K562 (cell line): ENCODE measurements around the gene JPH3. TPM values are rescaled to one million over a fixed set of nuclear protein-coding genes. Genes with fewer than 3 reads are reported as not detected.

Source experiments
- MYNN ChIP-seq, 2 experiments: sonication (generic); formaldehyde crosslinking in 1 of 2; IDR thresholded peaks; 2 replicates each; pipeline versions ENCODE4 v1.5.0 to v1.6.1; 2016 to 2020; ENCODE audit warnings: antibody characterized with exemption in 1 of 2, missing genetic modification reagents in 1 of 2
- POU5F1 ChIP-seq: fragments of 150-350 bp; IDR thresholded peaks from 2 replicates; pipeline ENCODE4 v1.6.1; 2014; ENCODE audit warnings: borderline replicate concordance, low read length, low read depth, mild to moderate bottlenecking; ENCODE audit not compliant: partially characterized antibody
- polyA plus RNA-seq, 8 experiments: library from polyadenylated mRNA; depleted of rRNA in 4 of 8; stranded (reverse) in 5 of 8; unstranded in 3 of 8; fragments of >200 nt; fragmentation: Nextera tagmentation in 2 of 8; fragmentation: Illumina TruSeq in 1 of 8; extraction: Ambion mirVana in 2 of 8; extraction: Trizol in 1 of 8; gene quantifications; 2 replicates each; pipeline versions ENCODE4 v1.2.1 to v1.2.3, GENCODE V29; 2011 to 2014; ENCODE audit warnings: inconsistent platforms in 1 of 8, missing spikeins in 1 of 8
- total RNA-seq, 7 experiments: library from RNA; depleted of rRNA in 6 of 7; stranded (reverse); fragments of >200 nt in 6 of 7; fragmentation: Illumina TruSeq in 2 of 7; extraction: Trizol in 2 of 7; gene quantifications; 2 replicates each; pipeline versions ENCODE4 v1.2.1 to v1.2.3, GENCODE V29; 2011 to 2021; ENCODE audit warnings: low replicate concordance in 1 of 7
- TF ChIP-seq, protein P1 (sequence below): fragments of 200-600 bp; sonication (generic); IDR thresholded peaks from one replicate; pipeline ENCODE4 v1.6.1; 2012; ENCODE audit warnings: mild to moderate bottlenecking, low read depth, low read length, inconsistent platforms
- TF ChIP-seq, protein P2 (sequence below): sonication (generic); formaldehyde crosslinking; IDR thresholded peaks from 2 replicates; pipeline ENCODE4 v1.8.0; 2022; ENCODE audit warnings: mild to moderate bottlenecking, missing genetic modification reagents

Gene JPH3
- total and polyA plus RNA-seq, 9 of the 15 experiments (the other 6 are each of a cell fraction or from before 2014, with no cell fraction given) = 0.01 TPM; not detected in 8

DNA sequence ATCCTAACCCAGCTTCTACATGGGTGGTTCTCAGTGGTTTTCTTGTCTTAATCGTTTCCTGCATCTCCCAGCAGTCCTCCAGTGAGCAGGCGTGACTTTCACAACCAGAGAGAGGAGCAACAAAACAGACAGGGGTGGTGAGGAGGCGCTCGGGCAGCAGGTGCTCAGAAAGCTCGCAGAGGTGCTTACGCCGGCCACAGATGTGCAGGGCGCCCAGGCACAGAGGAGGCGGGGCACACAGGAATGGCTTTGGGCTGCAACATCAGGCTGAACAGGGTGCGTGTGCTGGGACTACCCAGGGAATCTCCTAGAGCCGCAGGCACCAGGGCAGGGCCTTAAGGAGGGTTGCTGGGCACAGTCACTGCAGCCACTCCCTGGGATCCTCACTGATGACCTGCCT lies 130.9 kb downstream of the JPH3 start (continued):
- TF ChIP-seq, protein P1, sequence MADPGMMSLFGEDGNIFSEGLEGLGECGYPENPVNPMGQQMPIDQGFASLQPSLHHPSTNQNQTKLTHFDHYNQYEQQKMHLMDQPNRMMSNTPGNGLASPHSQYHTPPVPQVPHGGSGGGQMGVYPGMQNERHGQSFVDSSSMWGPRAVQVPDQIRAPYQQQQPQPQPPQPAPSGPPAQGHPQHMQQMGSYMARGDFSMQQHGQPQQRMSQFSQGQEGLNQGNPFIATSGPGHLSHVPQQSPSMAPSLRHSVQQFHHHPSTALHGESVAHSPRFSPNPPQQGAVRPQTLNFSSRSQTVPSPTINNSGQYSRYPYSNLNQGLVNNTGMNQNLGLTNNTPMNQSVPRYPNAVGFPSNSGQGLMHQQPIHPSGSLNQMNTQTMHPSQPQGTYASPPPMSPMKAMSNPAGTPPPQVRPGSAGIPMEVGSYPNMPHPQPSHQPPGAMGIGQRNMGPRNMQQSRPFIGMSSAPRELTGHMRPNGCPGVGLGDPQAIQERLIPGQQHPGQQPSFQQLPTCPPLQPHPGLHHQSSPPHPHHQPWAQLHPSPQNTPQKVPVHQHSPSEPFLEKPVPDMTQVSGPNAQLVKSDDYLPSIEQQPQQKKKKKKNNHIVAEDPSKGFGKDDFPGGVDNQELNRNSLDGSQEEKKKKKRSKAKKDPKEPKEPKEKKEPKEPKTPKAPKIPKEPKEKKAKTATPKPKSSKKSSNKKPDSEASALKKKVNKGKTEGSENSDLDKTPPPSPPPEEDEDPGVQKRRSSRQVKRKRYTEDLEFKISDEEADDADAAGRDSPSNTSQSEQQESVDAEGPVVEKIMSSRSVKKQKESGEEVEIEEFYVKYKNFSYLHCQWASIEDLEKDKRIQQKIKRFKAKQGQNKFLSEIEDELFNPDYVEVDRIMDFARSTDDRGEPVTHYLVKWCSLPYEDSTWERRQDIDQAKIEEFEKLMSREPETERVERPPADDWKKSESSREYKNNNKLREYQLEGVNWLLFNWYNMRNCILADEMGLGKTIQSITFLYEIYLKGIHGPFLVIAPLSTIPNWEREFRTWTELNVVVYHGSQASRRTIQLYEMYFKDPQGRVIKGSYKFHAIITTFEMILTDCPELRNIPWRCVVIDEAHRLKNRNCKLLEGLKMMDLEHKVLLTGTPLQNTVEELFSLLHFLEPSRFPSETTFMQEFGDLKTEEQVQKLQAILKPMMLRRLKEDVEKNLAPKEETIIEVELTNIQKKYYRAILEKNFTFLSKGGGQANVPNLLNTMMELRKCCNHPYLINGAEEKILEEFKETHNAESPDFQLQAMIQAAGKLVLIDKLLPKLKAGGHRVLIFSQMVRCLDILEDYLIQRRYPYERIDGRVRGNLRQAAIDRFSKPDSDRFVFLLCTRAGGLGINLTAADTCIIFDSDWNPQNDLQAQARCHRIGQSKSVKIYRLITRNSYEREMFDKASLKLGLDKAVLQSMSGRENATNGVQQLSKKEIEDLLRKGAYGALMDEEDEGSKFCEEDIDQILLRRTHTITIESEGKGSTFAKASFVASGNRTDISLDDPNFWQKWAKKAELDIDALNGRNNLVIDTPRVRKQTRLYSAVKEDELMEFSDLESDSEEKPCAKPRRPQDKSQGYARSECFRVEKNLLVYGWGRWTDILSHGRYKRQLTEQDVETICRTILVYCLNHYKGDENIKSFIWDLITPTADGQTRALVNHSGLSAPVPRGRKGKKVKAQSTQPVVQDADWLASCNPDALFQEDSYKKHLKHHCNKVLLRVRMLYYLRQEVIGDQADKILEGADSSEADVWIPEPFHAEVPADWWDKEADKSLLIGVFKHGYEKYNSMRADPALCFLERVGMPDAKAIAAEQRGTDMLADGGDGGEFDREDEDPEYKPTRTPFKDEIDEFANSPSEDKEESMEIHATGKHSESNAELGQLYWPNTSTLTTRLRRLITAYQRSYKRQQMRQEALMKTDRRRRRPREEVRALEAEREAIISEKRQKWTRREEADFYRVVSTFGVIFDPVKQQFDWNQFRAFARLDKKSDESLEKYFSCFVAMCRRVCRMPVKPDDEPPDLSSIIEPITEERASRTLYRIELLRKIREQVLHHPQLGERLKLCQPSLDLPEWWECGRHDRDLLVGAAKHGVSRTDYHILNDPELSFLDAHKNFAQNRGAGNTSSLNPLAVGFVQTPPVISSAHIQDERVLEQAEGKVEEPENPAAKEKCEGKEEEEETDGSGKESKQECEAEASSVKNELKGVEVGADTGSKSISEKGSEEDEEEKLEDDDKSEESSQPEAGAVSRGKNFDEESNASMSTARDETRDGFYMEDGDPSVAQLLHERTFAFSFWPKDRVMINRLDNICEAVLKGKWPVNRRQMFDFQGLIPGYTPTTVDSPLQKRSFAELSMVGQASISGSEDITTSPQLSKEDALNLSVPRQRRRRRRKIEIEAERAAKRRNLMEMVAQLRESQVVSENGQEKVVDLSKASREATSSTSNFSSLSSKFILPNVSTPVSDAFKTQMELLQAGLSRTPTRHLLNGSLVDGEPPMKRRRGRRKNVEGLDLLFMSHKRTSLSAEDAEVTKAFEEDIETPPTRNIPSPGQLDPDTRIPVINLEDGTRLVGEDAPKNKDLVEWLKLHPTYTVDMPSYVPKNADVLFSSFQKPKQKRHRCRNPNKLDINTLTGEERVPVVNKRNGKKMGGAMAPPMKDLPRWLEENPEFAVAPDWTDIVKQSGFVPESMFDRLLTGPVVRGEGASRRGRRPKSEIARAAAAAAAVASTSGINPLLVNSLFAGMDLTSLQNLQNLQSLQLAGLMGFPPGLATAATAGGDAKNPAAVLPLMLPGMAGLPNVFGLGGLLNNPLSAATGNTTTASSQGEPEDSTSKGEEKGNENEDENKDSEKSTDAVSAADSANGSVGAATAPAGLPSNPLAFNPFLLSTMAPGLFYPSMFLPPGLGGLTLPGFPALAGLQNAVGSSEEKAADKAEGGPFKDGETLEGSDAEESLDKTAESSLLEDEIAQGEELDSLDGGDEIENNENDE = no peak
- TF ChIP-seq POU5F1 = no peak
- TF ChIP-seq, protein P2, sequence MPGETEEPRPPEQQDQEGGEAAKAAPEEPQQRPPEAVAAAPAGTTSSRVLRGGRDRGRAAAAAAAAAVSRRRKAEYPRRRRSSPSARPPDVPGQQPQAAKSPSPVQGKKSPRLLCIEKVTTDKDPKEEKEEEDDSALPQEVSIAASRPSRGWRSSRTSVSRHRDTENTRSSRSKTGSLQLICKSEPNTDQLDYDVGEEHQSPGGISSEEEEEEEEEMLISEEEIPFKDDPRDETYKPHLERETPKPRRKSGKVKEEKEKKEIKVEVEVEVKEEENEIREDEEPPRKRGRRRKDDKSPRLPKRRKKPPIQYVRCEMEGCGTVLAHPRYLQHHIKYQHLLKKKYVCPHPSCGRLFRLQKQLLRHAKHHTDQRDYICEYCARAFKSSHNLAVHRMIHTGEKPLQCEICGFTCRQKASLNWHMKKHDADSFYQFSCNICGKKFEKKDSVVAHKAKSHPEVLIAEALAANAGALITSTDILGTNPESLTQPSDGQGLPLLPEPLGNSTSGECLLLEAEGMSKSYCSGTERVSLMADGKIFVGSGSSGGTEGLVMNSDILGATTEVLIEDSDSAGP (CRISPR knock-in tag) = no peak
- no peak for TF ChIP-seq MYNN (IDR thresholded peaks at IDR 0.05)
- TF ChIP-seq MYNN (CRISPR knock-in tag; IDR thresholded peaks at IDR 0.05) = no peak
